ENCODE results near the gene ZNF784. TPM values are rescaled to one million over a fixed set of nuclear protein-coding genes. Genes with fewer than 3 reads are reported as not detected.

ZNF784 gene
- total RNA-seq, 1 donor from 2014 or later = 11.1 TPM

DNA sequence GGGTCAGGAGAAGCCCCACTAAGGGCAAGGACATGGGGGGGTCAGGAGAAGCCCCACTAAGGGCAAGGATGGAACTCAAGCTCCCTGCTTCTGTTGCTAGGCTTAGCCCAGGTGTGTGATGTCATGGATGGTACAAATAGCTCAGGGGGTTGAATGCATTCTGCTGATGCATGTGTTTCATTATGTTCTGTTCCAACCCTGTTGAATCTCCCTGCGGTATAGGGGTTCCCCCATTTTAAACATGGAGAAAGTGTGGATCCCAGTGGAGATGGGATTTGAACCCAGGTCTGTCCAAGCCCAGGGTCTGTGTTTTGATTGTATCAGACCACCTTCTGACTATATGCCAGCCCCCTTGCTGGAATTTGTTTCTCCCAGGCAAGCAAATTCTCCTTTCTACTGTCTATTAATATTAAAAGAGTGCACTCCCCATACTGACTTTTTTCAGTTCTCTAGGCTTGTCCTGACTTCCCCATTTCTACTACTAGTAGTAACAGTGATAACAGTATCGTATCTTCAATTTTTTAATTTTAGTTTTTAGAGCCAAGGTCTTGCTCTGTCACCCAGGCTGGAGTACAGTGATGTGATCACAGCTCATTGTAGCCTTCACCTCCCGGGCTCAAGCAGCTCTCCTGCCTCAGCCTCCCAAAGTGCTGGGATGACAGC lies 12.3 kb downstream of the ZNF784 start:
- intact Hi-C loops (cut with DNase I) = no loop called here
- ATAC-seq (no peak), DNase-seq (ENCODE audit: missing footprints) (no peak)

DNA sequence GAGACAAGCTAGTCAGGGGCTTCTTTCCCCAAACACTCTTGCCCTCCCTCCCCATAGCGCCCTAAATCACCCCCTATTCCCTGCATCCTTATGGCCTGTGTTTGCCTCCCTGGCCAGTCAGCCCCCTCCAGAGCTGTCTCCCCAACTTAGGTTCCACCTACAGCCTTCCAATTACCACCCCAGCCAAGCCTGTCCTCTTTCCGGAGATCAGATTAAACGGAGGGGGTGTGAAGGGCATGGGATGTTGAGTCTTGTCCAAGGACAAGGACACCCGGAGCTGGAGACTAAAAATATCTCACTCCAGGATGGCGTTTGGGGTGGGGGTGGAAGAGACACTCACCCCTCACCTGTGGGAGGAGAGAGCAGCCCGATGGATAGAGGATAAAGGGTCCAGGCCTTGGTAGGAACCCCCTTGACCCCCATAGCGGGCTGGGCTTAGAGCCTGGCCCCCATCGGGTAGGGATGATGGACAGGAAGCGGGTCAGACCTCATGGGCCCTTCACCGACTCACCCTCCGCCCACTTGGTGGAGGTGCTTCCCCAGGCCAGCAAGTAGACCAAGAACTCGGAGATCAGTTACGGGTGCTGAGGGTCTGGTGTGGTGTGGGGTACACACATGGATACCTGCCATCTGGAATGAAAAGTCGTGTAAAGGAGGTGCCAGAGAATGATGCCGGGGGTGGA lies 12.9 kb downstream of the ZNF784 start:
- ATAC-seq (peak; percentile 71), DNase-seq (ENCODE audit: missing footprints) (no peak)
- intact Hi-C loops (cut with DNase I) = no loop called here

DNA sequence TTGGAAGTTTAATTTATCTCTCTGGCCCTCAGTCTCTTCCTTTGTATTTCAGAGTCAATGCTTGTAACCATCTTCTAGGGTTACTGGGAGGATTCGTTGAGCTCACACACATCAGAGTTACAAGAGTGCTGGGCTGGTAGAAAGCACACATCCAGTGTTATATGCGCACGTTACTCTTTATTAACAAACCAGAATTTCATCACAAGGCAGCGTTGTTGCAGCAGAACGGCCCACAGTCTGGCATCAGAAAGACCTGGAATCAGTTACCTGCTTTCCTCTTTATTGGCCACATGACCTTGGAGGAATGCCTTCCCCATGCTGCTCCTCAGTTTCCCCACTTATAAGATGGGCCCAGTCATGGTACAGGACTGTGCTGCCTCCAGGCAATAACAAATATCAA lies 15.0 kb downstream of the ZNF784 start:
- ATAC-seq = no peak
- intact Hi-C loops (cut with DNase I) = loop anchor here (10.0 kb wide), 1 partner anchor 225 kb away; the partner anchor contains the start of genes RPL28 and TMEM238
- DNase-seq (ENCODE audit: missing footprints) = no peak

- ATAC-seq (no peak), DNase-seq (ENCODE audit: missing footprints) (no peak)
- intact Hi-C loops (cut with DNase I) = loop anchor here (1.0 to 10.0 kb wide), 2 partner anchors 90 to 222 kb away; partner anchors contain the start of genes RPL28 and TMEM238
Observed at GRCh38 chr19:55606817-55607216, 17.5 kb downstream of the ZNF784 start.

DNA sequence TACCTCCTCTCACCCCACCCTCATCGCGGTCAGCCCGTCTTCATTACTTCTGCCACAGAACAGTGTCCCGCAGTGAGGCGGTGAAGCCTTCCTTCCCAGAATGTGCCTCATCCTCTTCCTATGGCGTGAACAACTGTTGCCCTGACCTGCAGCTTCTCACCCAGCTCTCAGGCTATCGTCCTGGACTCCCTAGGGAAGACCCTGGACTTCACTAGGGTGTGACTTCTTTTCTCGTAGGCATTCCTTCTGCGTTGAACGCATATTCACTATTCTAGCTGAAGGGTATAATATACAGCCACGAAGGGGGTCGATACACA lies 17.9 kb downstream of the ZNF784 start:
- intact Hi-C loops (cut with DNase I) = loop anchor here (1.0 to 10.0 kb wide), 2 partner anchors 89 to 222 kb away; partner anchors contain the start of genes RPL28 and TMEM238

GRCh38 chr19:55605637-55606470 lies 18.5 kb downstream of the ZNF784 start, which contains the start of gene ZNF865:
TSS of gene ZNF865 (plus strand) at chr19:55605647. CDS start at chr19:55613619, 7,972 bp downstream.
- intact Hi-C loops (cut with DNase I) = loop anchor here (1.0 to 10.0 kb wide), 2 partner anchors 89 to 221 kb away; partner anchors contain the start of genes RPL28 and TMEM238
- ATAC-seq (peak; percentile 32), DNase-seq (ENCODE audit: missing footprints) (no peak)

More for the DNA sequence above, 17.9 kb downstream of the ZNF784 start:
- DNase-seq (ENCODE audit: missing footprints) (no peak), ATAC-seq (no peak)

DNA sequence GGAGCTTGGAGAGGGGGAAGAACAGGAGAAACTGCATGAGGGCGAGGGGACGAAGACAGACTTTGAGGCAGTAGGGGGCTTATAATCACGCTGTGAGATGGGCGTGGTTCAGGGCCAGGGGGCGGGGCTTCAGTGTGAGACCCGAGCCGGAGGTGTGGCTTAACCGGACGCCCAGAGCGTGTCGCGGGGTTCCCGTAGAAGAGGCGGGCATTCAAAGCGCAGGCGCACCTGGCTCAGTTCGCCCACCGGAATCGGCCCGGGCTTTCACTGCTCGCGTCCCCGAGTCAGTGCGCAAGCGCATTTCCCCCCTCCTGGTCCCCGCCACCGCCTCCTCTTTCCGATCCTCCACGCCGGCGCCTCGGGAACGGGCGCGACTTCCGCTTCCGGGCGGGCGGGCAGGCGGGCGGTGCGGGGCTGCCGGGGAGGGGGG lies 19.1 kb downstream of the ZNF784 start:
- intact Hi-C loops (cut with DNase I) = loop anchor here (10.0 kb wide), 1 partner anchor 220 kb away; the partner anchor contains the start of genes RPL28 and TMEM238
- ATAC-seq = peak; percentile 85
- DNase-seq (ENCODE audit: missing footprints) = peak; percentile 98

GRCh38 chr19:55603581-55604292 lies 20.6 kb downstream of the ZNF784 start:
- ATAC-seq (no peak), DNase-seq (ENCODE audit: missing footprints) (no peak)
- intact Hi-C loops (cut with DNase I) = loop anchor here (10.0 kb wide), 1 partner anchor 219 kb away; the partner anchor contains the start of genes RPL28 and TMEM238

DNA sequence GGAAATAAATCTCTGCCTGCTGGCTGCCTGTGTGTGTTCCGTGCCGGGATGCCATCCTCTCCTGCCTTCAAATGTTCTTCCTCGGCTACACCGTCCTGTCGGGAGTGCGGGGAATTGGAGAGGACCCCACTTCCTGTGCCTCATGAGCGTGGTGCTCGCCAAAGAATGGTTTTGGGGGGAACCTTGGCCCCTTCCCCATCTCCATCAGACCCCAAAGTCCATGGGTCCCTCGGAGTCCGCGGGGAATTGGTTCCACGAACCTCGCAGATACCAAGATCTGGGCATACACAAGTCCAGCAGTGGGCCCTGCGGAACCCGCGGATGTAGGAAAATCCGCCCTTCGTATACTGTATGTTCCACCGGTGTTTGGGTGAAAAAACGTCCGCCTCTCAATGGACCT lies 21.3 kb downstream of the ZNF784 start:
- no peak for DNase-seq (ENCODE audit: missing footprints)
- intact Hi-C loops (cut with DNase I) = loop anchor here (10.0 kb wide), 1 partner anchor 218 kb away; the partner anchor contains the start of genes RPL28 and TMEM238
- ATAC-seq = no peak

DNA sequence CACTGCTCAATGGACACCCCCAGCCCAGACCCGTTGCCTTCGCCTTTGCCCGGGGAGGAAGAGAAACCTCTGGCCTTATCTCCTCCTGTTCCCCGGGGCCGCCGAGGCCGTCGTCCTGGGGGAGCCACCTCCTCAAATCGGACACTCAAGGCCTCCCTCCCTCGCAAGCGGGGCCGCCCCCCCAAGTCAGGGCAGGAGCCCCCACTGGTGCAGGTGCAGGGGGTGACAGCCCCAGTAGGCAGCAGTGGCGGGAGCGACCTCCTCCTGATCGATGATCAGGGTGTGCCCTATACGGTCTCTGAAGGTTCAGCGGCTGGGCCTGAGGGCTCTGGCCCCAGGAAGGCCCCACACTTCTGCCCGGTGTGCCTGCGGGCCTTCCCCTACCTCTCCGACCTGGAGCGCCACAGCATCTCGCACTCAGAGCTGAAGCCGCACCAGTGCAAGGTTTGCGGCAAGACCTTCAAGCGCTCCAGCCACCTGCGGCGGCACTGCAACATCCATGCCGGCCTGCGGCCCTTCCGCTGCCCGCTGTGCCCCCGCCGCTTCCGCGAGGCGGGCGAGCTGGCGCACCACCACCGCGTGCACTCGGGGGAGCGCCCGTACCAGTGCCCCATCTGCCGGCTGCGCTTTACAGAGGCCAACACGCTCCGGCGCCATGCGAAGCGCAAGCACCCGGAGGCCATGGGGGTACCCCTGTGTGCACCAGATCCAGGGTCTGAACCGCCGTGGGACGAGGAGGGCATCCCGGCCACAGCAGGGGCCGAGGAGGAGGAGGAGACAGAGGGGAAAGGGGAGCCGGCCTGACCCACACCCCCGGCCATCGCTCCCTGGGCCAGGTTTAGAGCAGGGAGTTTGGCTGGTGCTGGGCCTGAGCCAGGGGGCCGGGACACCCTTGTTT lies 22.0 kb downstream of the ZNF784 start:
- intact Hi-C loops (cut with DNase I) = loop anchor here (10.0 kb wide), 1 partner anchor 218 kb away; the partner anchor contains the start of genes RPL28 and TMEM238
- peak; percentile 68 for DNase-seq (ENCODE audit: missing footprints)
- ATAC-seq = no peak

GRCh38 chr19:55601084-55601483 lies 23.3 kb downstream of the ZNF784 start:
- DNase-seq (ENCODE audit: missing footprints) (no peak), ATAC-seq (no peak)
- intact Hi-C loops (cut with DNase I) = loop anchor here (1.0 to 10.0 kb wide), 2 partner anchors 55 to 216 kb away; partner anchors contain the start of genes RPL28 and TMEM238

DNA sequence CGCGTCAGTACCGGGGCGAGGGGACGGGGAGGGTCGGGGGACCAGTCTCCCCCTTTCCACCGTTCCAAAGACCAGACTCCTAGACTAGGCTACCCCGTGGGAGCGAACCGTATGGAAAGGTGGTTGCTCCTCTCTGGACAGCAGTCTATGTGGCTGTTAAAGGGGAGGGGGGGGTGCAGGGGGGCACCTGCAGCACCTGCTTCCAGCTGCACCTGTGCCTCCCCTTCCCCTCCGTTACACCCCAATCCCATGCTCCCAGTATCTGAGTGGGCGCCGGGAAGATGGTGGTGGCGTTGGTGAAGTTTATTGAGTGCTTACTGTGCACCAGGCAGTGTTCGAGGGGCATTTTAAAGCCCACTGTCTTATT lies 23.7 kb downstream of the ZNF784 start:
- ATAC-seq = no peak
- intact Hi-C loops (cut with DNase I) = loop anchor here (1.0 to 10.0 kb wide), 2 partner anchors 54 to 216 kb away; partner anchors contain the start of genes RPL28 and TMEM238

DNA sequence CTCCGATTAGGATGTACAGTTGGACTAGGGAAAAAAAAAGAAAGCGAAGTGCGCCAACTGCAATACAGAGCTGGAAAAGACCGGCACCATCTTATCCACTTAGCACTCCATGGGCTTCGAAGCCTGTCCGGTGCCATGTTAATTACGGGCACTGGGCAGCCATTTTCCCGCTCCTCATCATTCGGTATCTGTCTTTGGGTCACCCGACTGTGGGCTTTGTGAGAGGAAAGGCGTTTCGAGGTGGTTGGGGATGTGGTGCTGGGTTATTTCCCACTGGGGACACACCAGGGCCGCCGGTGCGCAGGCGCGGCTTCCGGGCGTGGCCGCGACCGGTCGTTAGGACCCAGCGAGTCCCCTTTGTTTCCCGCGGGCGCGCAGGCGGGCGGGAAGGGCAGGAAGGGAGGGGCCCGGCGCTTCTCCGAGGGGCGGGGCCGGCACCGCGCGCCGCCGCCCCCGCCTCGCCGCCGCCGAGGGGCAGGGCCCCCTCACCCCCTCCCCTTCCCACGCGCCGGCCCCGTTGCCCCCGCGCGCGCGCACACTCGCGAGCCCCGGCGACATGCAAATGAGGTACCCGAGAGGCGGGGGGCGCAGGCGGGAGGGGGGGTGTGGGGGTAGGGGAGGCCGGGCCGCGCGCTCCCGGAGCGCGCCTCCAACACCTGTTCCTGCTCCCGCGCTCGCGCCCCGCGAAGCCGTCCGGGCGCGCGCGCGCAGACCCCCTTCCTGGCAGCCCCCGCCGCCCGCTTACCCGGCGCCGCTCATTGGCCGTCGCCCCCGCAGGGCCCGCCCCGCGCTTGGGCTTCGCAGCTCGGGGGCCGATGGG lies 24.3 kb downstream of the ZNF784 start, which contains the start of gene ZNF524:
Gene ZNF524, plus strand, starts transcription at position 447 of the 820 bp plus-strand sequence. CDS start 1,825 bp downstream, outside the sequence.
- intact Hi-C loops (cut with DNase I) = loop anchor here (2.0 to 10.0 kb wide), 3 partner anchors 19 to 215 kb away; partner anchors contain the start of genes RPL28, TMEM238 and ZNF579
- DNase-seq (ENCODE audit: missing footprints) = peak; percentile 91
- ATAC-seq = peak; percentile 65

More for the DNA sequence above, 23.7 kb downstream of the ZNF784 start:
- DNase-seq (ENCODE audit: missing footprints) = no peak

- ATAC-seq = peak; percentile 91
- peak; percentile 98 for DNase-seq (ENCODE audit: missing footprints)
- intact Hi-C loops (cut with DNase I) = loop anchor here (2.0 to 5.0 kb wide), 2 partner anchors 19 to 53 kb away; partner anchors contain the start of gene ZNF579
Observed at GRCh38 chr19:55599468-55599841, 24.9 kb downstream of the ZNF784 start, which contains the start of gene FIZ1. TSS of gene FIZ1 (minus strand) at chr19:55599517. CDS start at chr19:55597865, 1,652 bp downstream.

GRCh38 chr19:55598719-55599467 lies 25.5 kb downstream of the ZNF784 start:
- intact Hi-C loops (cut with DNase I) = loop anchor here (2.0 to 5.0 kb wide), 2 partner anchors 18 to 53 kb away; partner anchors contain the start of gene ZNF579
- ATAC-seq (peak; percentile 83), DNase-seq (ENCODE audit: missing footprints) (peak; percentile 94)
